Measurements from ENCODE around the gene ERICH2. TPM values are rescaled to one million over a fixed set of nuclear protein-coding genes. Genes with fewer than 3 reads are reported as not detected.

The ERICH2 gene
- total RNA-seq, 1 experiment from 2014 or later = 1.1 TPM

DNA sequence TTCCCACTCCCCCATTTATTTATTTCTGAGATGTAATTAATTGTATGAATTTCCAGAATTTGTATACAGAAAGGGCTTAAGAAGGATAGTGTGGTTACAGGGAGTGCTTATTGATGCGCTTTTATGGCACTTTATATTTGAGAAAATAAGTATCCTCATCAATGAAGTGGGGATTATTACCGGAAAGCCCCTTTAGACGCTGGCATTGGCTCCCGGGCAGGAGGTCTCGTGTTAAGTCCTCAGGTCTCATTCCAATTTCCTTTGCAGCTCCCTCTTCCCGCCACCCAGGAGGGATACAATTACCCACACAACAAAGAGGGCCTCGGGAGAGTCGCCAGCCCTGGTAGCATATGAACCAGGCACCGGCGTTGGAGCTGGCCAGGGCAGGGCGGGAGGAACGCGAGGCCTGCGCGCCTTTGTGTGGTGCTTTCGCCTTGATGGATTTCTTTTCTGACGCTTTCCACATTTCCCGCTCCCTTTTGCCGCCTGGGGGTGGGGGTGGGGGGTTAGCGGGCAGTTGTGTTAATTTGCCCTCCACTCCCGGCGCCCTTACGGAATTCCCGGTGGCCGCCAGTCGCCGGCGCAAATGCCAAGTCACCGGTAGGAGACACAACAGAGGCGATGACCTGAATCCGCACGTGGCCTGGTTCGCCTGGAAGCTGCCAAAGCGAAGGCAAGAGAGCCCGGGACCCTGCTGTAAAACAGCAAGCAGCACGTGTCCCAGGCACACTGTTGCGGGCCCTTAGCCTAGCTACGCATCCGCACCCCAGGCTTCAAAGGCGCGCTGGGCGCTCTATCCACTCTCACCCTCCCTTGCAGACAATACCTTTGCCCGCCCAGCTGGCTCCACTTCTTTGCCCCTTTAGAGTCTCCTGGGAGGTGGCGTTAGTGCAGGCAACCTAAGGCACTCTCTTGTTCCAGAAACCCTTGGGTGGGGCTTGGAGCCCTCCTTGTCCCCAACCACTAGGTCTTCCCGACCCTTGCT lies 49.8 kb downstream of the ERICH2 start (continued):
- TF ChIP-seq FOXK1 (CRISPR knock-in tag; IDR thresholded peaks at IDR 0.05) (peak; percentile 34; the same call in 1 of the 2 replicates), NFATC4 (CRISPR knock-in tag; IDR thresholded peaks at IDR 0.05) (no peak), NR2C2 (CRISPR knock-in tag; IDR thresholded peaks at IDR 0.05) (0 out of 2 replicates have a peak, but pooled peaks have one; percentile 26), ZNF121 (CRISPR knock-in tag; IDR thresholded peaks at IDR 0.05) (no peak), SMAD3 (CRISPR knock-in tag; IDR thresholded peaks at IDR 0.05; ENCODE audit: borderline replicate concordance) (peak; percentile 78), ATF1 (CRISPR knock-in tag; IDR thresholded peaks at IDR 0.05) (no peak), NR3C1 (CRISPR knock-in tag; conservative IDR thresholded peaks at IDR 0.05; ENCODE audit: low read depth) (no peak), ELF4 (CRISPR knock-in tag; IDR thresholded peaks at IDR 0.05; ENCODE audit: low read depth) (no peak), GRHL2 (CRISPR knock-in tag; IDR thresholded peaks at IDR 0.05; ENCODE audit: insufficient replicate concordance, severe bottlenecking) (no peak), ZNF232 (CRISPR knock-in tag; IDR thresholded peaks at IDR 0.05) (0 out of 2 replicates have a peak, but pooled peaks have one; percentile 46), ZNF671 (CRISPR knock-in tag; IDR thresholded peaks at IDR 0.05) (no peak), FOXP1 (CRISPR knock-in tag; IDR thresholded peaks at IDR 0.05; ENCODE audit: borderline replicate concordance) (peak; percentile 76; the same call in 1 of the 2 replicates), JAZF1 (CRISPR knock-in tag; IDR thresholded peaks at IDR 0.05) (no peak), HMGA2 (CRISPR knock-in tag; IDR thresholded peaks at IDR 0.05) (no peak), MXD4 (CRISPR knock-in tag; IDR thresholded peaks at IDR 0.05; ENCODE audit: borderline replicate concordance) (no peak)
- TF ChIP-seq, protein P1, sequence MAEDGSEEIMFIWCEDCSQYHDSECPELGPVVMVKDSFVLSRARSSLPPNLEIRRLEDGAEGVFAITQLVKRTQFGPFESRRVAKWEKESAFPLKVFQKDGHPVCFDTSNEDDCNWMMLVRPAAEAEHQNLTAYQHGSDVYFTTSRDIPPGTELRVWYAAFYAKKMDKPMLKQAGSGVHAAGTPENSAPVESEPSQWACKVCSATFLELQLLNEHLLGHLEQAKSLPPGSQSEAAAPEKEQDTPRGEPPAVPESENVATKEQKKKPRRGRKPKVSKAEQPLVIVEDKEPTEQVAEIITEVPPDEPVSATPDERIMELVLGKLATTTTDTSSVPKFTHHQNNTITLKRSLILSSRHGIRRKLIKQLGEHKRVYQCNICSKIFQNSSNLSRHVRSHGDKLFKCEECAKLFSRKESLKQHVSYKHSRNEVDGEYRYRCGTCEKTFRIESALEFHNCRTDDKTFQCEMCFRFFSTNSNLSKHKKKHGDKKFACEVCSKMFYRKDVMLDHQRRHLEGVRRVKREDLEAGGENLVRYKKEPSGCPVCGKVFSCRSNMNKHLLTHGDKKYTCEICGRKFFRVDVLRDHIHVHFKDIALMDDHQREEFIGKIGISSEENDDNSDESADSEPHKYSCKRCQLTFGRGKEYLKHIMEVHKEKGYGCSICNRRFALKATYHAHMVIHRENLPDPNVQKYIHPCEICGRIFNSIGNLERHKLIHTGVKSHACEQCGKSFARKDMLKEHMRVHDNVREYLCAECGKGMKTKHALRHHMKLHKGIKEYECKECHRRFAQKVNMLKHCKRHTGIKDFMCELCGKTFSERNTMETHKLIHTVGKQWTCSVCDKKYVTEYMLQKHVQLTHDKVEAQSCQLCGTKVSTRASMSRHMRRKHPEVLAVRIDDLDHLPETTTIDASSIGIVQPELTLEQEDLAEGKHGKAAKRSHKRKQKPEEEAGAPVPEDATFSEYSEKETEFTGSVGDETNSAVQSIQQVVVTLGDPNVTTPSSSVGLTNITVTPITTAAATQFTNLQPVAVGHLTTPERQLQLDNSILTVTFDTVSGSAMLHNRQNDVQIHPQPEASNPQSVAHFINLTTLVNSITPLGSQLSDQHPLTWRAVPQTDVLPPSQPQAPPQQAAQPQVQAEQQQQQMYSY (CRISPR knock-in tag; IDR thresholded peaks at IDR 0.05) = no peak
- TF ChIP-seq, protein P2, sequence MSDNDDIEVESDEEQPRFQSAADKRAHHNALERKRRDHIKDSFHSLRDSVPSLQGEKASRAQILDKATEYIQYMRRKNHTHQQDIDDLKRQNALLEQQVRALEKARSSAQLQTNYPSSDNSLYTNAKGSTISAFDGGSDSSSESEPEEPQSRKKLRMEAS (CRISPR knock-in tag; IDR thresholded peaks at IDR 0.05) = peak; percentile 93
- TF ChIP-seq, protein P3, sequence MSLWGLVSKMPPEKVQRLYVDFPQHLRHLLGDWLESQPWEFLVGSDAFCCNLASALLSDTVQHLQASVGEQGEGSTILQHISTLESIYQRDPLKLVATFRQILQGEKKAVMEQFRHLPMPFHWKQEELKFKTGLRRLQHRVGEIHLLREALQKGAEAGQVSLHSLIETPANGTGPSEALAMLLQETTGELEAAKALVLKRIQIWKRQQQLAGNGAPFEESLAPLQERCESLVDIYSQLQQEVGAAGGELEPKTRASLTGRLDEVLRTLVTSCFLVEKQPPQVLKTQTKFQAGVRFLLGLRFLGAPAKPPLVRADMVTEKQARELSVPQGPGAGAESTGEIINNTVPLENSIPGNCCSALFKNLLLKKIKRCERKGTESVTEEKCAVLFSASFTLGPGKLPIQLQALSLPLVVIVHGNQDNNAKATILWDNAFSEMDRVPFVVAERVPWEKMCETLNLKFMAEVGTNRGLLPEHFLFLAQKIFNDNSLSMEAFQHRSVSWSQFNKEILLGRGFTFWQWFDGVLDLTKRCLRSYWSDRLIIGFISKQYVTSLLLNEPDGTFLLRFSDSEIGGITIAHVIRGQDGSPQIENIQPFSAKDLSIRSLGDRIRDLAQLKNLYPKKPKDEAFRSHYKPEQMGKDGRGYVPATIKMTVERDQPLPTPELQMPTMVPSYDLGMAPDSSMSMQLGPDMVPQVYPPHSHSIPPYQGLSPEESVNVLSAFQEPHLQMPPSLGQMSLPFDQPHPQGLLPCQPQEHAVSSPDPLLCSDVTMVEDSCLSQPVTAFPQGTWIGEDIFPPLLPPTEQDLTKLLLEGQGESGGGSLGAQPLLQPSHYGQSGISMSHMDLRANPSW (CRISPR knock-in tag; conservative IDR thresholded peaks at IDR 0.05; ENCODE audit: low read depth) = no peak
- TF ChIP-seq, protein P4, sequence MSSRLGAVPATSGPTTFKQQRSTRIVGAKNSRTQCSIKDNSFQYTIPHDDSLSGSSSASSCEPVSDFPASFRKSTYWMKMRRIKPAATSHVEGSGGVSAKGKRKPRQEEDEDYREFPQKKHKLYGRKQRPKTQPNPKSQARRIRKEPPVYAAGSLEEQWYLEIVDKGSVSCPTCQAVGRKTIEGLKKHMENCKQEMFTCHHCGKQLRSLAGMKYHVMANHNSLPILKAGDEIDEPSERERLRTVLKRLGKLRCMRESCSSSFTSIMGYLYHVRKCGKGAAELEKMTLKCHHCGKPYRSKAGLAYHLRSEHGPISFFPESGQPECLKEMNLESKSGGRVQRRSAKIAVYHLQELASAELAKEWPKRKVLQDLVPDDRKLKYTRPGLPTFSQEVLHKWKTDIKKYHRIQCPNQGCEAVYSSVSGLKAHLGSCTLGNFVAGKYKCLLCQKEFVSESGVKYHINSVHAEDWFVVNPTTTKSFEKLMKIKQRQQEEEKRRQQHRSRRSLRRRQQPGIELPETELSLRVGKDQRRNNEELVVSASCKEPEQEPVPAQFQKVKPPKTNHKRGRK (CRISPR knock-in tag; IDR thresholded peaks at IDR 0.05; ENCODE audit: borderline replicate concordance) = no peak
- TF ChIP-seq, protein P5, sequence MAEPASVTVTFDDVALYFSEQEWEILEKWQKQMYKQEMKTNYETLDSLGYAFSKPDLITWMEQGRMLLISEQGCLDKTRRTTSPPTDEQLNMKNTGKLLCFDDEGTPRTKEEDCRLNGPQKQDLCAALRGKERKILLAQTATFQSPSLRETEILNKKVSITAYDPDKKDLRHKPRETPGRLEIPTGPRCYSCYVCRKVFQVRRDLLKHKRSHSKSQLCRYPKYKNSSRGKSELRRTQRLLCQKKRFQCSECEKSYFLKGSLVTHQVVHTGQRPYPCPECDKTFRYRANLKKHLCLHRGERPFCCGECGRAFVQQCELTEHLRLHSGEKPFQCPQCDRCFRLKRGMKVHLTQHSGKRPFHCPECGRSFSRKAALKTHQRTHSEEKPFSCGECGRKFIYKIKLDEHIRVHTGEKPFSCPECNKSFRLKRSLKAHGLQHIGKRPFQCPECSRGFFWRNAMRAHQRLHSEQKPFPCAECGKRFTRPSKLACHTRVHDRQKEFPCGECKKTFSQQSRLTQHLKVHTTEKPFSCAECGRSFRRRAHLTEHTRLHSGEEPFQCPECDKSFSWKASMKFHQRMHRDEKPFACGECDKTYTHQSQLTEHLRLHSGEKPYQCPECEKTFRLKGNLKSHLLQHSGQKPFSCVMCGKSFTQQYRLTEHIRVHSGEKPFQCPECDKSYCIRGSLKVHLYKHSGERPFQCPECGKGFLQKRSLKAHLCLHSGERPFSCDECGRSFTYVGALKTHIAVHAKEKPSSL (CRISPR knock-in tag; conservative IDR thresholded peaks at IDR 0.05) = no peak

Data from WTC11 (cell line).